Fibroblast of mammary gland (primary cell): ENCODE results near the gene EVC.
"Not testable (repeated sequence)": the region's sequence is repeated elsewhere in the genome, so short reads cannot be mapped to it uniquely, and the experiment has no call there.

ENCODE experiments used
- DNase-seq: peaks from one replicate; pipeline ENCODE4 v3.0.0-alpha.2; 2010; ENCODE audit warnings: low read depth
- H3K4me3 ChIP-seq: 2 replicates; pipeline ENCODE4 v1.5.1; 2011; ENCODE audit warnings: low read depth, mild to moderate bottlenecking, low read length, moderate library complexity; ENCODE audit not compliant: control insufficient read depth
- TF ChIP-seq, protein P1 (sequence below): conservative IDR thresholded peaks from 2 replicates; pipeline ENCODE4 v1.5.1; 2011; ENCODE audit warnings: low read depth, low read length, inconsistent platforms; ENCODE audit not compliant: control insufficient read depth, insufficient read depth

EVC gene

DNA sequence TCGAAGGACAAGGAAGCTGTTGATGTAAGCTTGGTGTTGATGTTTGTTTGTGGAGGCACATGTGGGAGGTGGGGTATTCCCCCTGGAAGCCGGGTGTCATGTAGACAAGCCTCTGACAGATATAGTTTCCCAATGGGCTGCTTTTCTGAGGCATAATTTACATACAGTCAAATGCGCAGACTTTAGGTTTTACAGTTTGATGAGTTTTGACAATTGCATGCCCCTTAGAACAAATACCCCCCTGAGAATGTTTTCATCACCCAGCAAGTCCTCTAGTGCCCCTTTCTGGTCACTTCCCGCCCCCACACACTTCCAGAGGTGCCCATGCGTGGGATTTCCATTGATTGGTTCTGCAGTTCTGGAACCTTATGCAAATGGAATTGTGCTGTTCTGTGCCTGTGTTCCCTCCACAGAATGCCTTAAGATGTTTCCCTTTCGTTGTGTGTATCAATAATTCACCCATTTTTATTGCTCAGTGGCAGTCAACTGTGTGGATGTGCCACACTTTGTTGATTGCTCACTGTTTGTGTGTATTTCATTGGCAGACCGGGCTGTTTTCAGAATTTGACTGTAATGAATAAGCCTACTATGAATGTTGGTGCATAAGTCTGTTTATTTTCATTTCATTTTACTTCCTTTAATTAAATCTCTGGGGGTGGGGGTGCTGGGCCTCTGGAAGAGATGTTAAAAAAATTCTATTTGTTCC lies 8.5 kb downstream of the EVC start:
- DNase-seq: no peak
- TF ChIP-seq, protein P1, sequence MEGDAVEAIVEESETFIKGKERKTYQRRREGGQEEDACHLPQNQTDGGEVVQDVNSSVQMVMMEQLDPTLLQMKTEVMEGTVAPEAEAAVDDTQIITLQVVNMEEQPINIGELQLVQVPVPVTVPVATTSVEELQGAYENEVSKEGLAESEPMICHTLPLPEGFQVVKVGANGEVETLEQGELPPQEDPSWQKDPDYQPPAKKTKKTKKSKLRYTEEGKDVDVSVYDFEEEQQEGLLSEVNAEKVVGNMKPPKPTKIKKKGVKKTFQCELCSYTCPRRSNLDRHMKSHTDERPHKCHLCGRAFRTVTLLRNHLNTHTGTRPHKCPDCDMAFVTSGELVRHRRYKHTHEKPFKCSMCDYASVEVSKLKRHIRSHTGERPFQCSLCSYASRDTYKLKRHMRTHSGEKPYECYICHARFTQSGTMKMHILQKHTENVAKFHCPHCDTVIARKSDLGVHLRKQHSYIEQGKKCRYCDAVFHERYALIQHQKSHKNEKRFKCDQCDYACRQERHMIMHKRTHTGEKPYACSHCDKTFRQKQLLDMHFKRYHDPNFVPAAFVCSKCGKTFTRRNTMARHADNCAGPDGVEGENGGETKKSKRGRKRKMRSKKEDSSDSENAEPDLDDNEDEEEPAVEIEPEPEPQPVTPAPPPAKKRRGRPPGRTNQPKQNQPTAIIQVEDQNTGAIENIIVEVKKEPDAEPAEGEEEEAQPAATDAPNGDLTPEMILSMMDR: no peak
- H3K4me3 ChIP-seq: no peak overlapping the region

DNA sequence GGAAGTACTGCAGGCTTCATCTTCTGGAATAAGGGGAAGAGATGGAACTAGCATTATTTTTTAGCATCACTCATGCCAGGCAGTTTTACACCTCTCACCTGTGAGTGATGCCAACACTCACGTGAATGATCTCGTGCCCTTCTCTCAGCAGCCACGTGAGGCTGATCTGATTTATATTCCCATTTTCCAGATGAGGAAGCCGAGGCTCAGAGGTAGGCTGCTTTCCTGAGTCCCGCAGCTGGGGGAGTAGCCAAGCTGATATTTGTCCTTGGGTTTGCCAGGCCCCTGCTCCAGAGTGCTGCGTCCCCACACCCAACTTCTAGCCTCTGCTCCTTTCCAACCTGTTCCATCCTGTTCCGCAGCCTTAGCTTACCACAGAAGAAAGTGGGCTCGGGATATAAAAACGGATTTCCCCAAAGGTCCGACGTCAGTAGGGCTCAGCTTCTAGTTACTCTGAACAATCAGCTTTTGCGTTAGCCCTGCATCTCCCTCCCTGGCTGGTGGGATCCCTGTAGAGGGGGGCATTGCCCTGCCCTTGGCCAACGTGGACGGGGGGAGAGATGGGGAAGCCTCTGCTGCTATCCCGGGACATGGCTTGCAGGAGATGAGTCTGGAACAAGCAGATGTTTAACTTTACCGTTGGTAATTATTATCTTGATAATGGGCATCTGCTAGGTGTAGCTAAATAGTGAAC lies 9.3 kb downstream of the EVC start:
- DNase-seq: no peak
- TF ChIP-seq, protein P1: no peak
- no peak overlapping the region for H3K4me3 ChIP-seq

DNA sequence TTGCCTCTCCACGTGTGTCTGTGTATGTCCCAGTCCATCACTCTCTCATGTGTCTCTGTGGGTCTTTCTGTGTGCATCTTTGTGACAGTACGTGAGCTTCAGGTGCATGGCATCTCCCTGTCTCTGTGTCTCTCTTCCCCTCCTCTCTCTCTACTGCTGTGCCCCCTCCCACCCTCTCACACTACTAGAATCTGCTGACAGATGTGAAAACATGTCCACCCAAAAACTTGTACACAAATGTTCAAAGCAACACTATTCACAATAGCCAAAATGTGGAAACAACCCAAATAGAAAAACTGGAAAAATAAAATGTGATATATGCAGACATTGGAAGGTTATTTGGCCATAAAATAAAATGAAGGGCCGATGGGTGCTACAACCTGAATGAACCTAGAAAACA lies 10.0 kb downstream of the EVC start:
- H3K4me3 ChIP-seq: no peak overlapping the region
- no peak for DNase-seq
- TF ChIP-seq, protein P1: no peak

DNA sequence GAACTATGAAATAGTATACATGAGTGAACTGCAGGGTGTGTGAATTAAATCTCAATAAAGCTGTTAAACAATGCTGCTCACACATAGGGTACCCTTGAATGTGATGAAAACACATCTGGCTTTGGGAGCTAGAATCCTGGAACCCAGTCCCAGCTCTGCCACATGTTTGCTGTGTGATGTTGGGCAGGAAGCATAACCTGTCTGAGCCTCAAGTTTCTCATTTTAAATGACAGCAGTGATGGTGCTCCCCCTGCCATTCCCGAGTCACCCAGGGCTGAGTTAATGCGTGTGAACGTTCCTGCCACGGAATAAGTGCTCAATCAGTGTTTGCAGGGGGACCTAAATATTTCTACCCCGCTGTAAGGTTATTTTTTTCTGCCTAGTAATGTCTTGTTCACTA lies 10.9 kb downstream of the EVC start:
- TF ChIP-seq, protein P1: no peak

DNA sequence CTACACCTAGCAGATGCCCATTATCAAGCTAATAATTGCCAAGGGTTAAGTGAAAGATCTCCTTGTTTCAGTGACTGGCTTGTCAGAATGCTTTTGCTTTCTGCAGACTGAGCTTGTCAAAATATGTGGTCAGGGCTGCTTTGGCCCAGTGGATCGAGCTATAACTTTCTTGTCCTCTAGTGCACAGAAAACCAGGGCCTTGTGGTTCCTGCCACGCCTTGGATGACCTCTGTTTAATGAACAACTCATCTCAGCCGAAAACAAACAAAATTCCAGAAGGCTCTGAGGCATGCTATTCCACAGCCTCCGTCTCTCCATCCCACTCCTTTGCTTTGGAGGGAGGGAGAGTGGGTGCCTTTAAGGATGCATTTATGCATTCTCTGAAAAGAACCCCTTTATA lies 11.3 kb downstream of the EVC start:
- TF ChIP-seq, protein P1: no peak
- DNase-seq: peak; percentile 71
- no peak overlapping the region for H3K4me3 ChIP-seq

More for the DNA sequence above, 10.9 kb downstream of the EVC start:
- DNase-seq: no peak
- no peak overlapping the region for H3K4me3 ChIP-seq

DNA sequence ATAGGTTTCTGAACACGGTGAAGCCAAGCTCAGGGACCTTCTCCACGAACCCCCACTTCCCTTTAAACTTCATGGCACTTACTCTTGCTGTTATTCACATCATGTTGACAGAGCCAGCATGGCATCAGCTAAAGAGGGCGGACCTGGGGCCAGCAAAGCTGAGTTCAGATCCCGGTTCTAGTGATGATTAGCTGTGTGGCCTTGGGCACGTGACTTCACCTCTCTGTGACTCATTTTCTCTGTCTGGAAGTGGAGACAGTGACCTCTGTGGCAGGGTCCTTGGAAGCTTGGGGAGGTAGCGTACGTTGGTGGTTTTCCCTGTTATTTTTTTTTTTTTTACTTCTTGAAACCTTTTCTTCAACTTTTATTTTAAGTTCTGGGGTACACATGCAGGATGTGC lies 13.4 kb downstream of the EVC start:
- no peak overlapping the region for H3K4me3 ChIP-seq
- TF ChIP-seq, protein P1: no peak
- no peak for DNase-seq

DNA sequence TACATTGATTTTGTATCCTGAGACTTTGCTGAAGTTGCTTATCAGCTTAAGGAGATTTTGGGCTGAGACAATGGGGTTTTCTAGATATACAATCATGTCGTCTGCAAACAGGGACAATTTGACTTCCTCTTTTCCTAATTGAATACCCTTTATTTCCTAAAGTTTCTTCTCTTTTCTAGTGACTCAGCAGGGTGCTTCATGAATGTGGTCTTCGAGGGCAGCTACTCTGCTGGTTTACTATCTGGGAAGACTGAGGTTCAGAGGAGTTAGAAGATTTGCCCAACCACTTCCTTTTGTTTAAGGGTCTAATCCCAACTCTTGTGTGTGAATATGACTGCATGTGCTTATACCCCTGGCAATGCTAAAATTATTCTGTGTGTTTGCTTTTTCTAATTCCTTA lies 17.4 kb downstream of the EVC start:
- DNase-seq, H3K4me3 ChIP-seq: not testable (repeated sequence)
